NCI-H1092 (cell line): ENCODE measurements around the gene STRBP.
A peak's percentile ranks its signal among the peaks of the same experiment; 100 is the strongest.
"Not testable (repeated sequence)": the region's sequence is repeated elsewhere in the genome, so short reads cannot be mapped to it uniquely, and the experiment has no call there.

Experiments
- DNase-seq: peaks from one replicate; lab custom pipeline; 2025; lab: John Stamatoyannopoulos, UW

STRBP gene

GRCh38 chr9:123283048-123283408, 14.6 kb upstream of the STRBP start:
- no peak for DNase-seq

DNA sequence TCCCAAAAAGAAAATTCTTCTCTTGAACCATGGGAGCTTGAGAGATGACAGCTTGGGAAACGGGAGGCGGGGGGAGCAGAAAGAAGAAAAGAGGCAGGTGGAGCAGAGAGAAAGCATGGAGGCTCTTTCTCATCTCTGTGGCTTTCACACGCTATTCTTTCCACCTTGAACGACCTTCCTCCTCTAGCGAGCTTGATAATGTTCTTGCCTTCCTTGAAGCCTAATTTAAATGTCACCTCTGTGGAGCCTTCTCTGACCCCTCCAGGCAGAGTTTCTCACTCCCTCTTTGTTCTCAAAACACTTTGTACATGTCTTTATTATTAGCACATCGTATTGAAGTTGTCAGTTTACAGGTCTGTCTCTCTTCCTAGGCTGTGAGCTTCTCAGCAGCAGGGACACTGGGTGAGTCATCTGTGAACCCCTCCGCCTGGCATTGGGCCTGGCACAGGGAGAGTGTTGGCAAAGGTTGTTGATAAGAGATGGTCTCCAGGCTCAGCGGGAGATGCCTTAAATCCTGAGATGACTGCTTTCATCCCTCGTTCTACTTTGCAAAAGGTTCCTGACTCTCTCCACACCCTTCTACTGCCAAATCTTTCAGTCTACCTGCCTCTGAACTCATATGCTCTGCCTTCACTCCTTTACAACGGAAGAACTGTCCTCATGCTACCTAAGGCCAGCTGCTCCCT, 14.1 kb upstream of the STRBP start:
- no peak for DNase-seq

- no peak for DNase-seq
These were observed 13.4 kb upstream of the STRBP start for GRCh38 chr9:123281659-123282350.

DNA sequence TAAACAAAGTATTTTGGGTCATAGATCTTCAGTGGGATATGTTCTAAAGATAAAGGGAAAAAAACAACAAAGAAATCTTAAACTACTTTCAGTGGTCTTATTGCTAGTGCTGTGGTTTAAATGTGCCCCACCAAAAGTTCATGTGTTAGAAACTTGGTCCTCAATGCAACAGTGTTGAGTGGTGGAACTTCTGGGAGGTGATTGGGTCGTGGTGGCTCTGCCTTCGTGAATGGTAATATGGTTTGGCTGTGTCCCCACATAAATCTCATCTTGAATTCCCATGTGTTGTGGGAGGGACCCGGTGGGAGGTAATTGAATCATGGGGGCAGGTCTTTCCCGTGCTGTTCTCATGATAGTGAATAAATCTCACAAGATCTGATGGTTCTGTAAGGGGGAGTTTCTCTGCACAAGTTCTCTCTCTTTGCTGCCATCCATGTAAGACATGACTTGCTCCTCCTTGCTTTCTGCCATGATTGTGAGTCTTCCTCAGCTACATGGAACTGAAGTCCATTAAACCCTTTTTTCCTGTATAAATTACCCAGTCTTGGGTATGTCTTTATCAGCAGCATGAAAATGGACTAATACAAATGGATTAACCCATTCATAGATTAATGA, 10.6 kb upstream of the STRBP start:
- DNase-seq: not testable (repeated sequence)

GRCh38 chr9:123278361-123278760, 10.0 kb upstream of the STRBP start:
- DNase-seq: no peak

DNA sequence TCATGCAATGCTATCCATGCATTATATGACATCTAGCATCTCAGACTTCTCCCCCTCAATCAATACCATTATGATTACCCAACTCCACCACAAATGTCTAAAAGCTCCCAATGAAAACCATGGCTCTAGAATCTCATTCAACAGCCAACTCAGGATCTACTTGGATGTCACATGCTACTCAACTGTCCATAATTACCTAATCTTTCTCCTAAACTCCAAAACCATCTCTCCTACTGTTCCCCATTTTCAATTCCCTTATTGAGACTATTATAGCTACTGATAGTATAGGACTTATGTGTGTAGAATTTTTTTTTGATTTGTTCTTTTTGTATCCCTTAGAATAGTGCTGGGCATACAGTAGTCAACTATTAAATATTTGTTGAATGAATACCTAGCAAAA, 8.2 kb upstream of the STRBP start:
- DNase-seq: no peak

- not testable (repeated sequence) for DNase-seq
These were observed 2.7 kb upstream of the STRBP start for GRCh38 chr9:123271133-123271532.

- DNase-seq: no peak
These were observed 895 bp upstream of the STRBP start for GRCh38 chr9:123269281-123269680.

GRCh38 chr9:123268199-123268464, 254 bp downstream of the STRBP start:
- DNase-seq: no peak

DNA sequence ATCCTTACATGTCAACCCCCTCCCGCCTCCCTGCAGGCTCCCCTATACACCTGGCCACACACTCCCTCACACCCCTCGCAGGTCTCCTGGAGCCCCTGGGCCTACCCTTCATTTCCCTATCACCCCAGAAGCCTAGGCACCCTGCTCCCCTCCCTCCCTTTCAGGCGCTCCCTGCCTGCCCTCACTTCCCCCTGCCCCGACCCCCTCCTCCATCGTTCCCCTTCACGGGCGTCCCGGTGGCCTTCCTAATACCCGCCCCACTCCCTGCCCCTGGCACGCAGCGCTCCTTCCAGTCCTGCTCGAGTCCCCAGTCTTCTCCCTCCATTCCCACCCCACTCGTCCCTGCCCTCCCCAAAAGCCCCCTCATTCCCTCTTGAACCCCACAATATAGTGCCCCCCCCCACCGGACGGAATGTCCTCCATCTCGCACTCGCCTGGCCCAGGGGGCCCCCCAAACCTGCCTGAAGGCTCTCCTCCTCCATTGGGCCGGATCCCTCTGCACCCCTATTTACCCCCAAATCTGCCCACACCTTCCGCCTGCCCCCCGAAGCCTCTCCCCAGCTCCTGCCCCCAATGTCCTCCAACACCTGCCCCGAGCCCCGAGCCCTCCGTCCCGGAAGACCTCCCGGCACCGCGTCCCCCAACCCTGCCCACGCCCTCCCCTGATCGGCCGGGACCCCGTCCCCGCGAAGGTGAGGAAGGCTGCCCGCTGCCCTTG, 746 bp downstream of the STRBP start:
- no peak for DNase-seq

- no peak for DNase-seq
These were observed 1.6 kb downstream of the STRBP start for GRCh38 chr9:123266655-123267399.

GRCh38 chr9:123265833-123266232, 2.6 kb downstream of the STRBP start:
- DNase-seq: no peak

GRCh38 chr9:123263227-123263626, 5.2 kb downstream of the STRBP start:
- DNase-seq: no peak

DNA sequence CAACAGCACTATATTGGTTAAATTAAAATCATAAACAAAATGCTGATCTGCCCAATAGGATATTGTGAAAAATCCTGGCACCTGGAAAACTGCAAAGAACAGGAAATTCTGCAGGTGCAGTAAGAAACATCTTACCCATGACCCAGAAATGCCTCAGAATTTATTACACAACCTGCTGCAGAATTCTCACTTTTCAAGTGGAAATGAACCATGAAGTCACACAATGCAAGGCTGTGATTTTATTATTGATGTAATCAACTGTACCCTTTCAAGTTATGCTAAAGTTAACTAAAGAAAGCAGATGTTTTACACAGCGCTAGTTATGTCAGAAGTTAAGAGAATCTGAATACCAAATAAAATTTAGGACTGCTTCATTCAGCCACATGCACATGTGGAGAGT, 6.0 kb downstream of the STRBP start:
- DNase-seq: no peak

GRCh38 chr9:123261006-123261677, 7.2 kb downstream of the STRBP start:
- DNase-seq: no peak

DNA sequence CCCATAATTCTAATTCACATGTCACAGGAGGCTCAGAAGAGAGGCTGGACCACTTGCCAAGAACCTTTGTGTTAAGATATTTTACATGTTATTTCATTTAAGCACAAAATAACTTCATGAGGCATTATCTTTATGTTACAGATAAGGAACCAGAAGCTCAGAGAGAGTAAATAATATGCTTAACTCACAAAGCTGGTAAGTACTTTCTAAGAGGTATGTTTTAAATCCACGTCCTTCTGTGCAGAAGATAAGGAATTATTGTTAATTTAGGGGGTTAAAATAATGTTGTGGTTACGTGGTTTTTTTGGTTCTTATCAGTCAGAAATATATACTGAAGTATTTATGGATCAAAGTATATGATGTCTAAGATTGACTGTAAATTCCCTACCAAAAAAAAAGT, 8.0 kb downstream of the STRBP start:
- DNase-seq: no peak

DNA sequence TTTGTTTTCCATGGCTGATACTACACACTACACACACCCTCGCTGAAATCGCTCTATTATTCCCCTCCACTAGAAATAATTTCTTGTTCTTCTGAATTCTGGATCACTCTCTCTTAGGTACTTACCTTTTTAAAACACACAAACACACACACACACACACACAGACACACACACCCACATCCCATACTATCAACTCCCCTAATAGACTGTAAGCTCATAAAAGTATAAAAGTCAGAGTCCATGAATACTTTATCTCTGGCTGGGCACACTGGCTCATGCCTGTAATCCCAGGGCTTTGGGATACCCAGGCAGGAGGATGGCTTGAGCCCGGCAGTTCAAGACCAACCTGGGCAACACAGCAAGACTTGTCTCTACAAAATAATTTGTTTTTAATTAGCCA, 11.1 kb downstream of the STRBP start:
- DNase-seq: no peak

DNA sequence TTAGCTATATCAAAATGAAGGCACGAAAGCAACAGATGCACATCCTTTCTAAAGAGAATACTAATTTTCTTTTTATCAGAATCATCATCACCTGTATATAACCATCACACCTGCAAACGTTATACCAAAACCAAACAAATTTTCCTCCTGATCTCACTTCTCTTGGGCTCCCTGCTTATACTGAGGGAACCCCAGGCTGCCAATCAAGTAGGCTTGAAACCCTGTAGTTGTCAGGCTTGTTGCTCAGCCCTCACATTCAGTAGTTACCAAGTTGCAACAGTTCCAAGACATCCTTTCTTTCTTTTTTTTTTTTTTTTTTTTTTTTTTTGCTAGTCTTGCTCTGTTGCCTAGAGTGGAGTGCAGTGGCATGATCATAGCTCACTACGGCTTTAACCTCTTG, 12.7 kb downstream of the STRBP start:
- no peak for DNase-seq

GRCh38 chr9:123253204-123253603, 15.2 kb downstream of the STRBP start:
- DNase-seq: no peak

- peak; percentile 44 for DNase-seq
These were observed 16.6 kb downstream of the STRBP start for GRCh38 chr9:123251741-123252140.

- DNase-seq: no peak
These were observed 17.1 kb downstream of the STRBP start for GRCh38 chr9:123251324-123251723.

- no peak for DNase-seq
These were observed 17.9 kb downstream of the STRBP start for GRCh38 chr9:123250504-123250903.
